Measurements from ENCODE around the gene KRTAP15-1.

KRTAP15-1 gene

GRCh38 chr21:30439975-30440374, at the start of gene KRTAP15-1:
Gene KRTAP15-1, plus strand, starts transcription at chr21:30440275. Its CDS starts 53 bp downstream, at chr21:30440328.
- TF ChIP-seq ZFX (IDR thresholded peaks at IDR 0.05), result no peak
- TF ChIP-seq CTCF (conservative IDR thresholded peaks at IDR 0.05), result no peak
- no peak within 1 kb of the TSS for H3K27ac ChIP-seq

GRCh38 chr21:30391492-30392025, 48.5 kb upstream of the KRTAP15-1 start:
- no peak for TF ChIP-seq CTCF (conservative IDR thresholded peaks at IDR 0.05)
- no peak for TF ChIP-seq ZFX (IDR thresholded peaks at IDR 0.05)
- no peak overlapping the region for H3K27ac ChIP-seq

GRCh38 chr21:30395731-30396130, 44.3 kb upstream of the KRTAP15-1 start, which contains the start of gene KRTAP13-1:
Gene KRTAP13-1, plus strand, starts transcription at chr21:30396031. Its CDS starts 56 bp downstream, at chr21:30396087.
- TF ChIP-seq ZFX (IDR thresholded peaks at IDR 0.05) (no peak), CTCF (conservative IDR thresholded peaks at IDR 0.05) (no peak)
- no peak within 1 kb of the TSS for H3K27ac ChIP-seq

GRCh38 chr21:30408782-30409494, 31.1 kb upstream of the KRTAP15-1 start:
- no peak overlapping the region for H3K27ac ChIP-seq
- no peak for TF ChIP-seq ZFX (IDR thresholded peaks at IDR 0.05)
- peak; percentile 90 for TF ChIP-seq CTCF (conservative IDR thresholded peaks at IDR 0.05)

- TF ChIP-seq ZFX (IDR thresholded peaks at IDR 0.05), result no peak
- no peak for TF ChIP-seq CTCF (conservative IDR thresholded peaks at IDR 0.05)
- no peak overlapping the region for H3K27ac ChIP-seq
Observed at GRCh38 chr21:30415993-30416392, 24.1 kb upstream of the KRTAP15-1 start.

GRCh38 chr21:30425826-30426225, 14.2 kb upstream of the KRTAP15-1 start, which contains the start of gene KRTAP13-3:
Gene KRTAP13-3, minus strand, starts transcription at chr21:30425926. Its CDS starts 14 bp downstream, at chr21:30425912.
- no peak within 1 kb of the TSS for H3K27ac ChIP-seq
- no peak for TF ChIP-seq CTCF (conservative IDR thresholded peaks at IDR 0.05)
- TF ChIP-seq ZFX (IDR thresholded peaks at IDR 0.05), result no peak

GRCh38 chr21:30426731-30427130, 13.3 kb upstream of the KRTAP15-1 start:
- no peak overlapping the region for H3K27ac ChIP-seq
- TF ChIP-seq ZFX (IDR thresholded peaks at IDR 0.05) (no peak), CTCF (conservative IDR thresholded peaks at IDR 0.05) (no peak)
